GM12878 (cell line): ENCODE results near the gene NT5C. TPM values are rescaled to one million over a fixed set of nuclear protein-coding genes. Genes with fewer than 3 reads are reported as not detected.

Experiments used
- ATAC-seq: fragments of 200-7000 bp; cut with Tn5 transposase; 3 replicates; pipeline ENCODE4 v1.9.1; 2020; ENCODE audit warnings: mild to moderate bottlenecking, moderate library complexity
- BruUV-seq: library from RNA; stranded (reverse); fragments of 400-500 nt; replicated peaks from 2 replicates; lab custom pipeline; 2021; lab: Mats Ljungman, UMichigan
- CTCF ChIA-PET: fragments of 300-600 bp; sonication (Branson Sonifier 250); formaldehyde crosslinking; extraction: SDS; loops from one replicate; lab custom pipeline; 2021; ENCODE audit warnings: inconsistent platforms; lab: Yijun Ruan, JAX
- POLR2A ChIA-PET: fragments of 350-600 bp; formaldehyde crosslinking; extraction: SDS; loops from one replicate; lab custom pipeline; 2021; ENCODE audit warnings: inconsistent platforms; lab: Charles Lee
- RAD21 ChIA-PET: fragments of 300-600 bp; sonication (Branson Sonifier 250); formaldehyde crosslinking; loops from one replicate; lab custom pipeline; 2023; ENCODE audit warnings: antibody characterized with exemption; ENCODE audit not compliant: unreplicated experiment; lab: Charles Lee
- SMC1A ChIA-PET: fragments of 300-600 bp; sonication (Branson Sonifier 250); formaldehyde crosslinking; loops from one replicate; lab custom pipeline; 2023; ENCODE audit not compliant: unreplicated experiment, uncharacterized antibody; lab: Charles Lee
- DNase-seq: peaks from one replicate; pipeline ENCODE4 v3.0.0-alpha.2; 2011; ENCODE audit warnings: low read depth, low spot score
- FAIRE-seq: peaks from 3 replicates; lab custom pipeline; 2011; peaks lifted over from hg19 to GRCh38; lab: Jason Lieb, UNC
- H2AFZ ChIP-seq: 2 replicates; pipeline ENCODE4 v1.6.0; 2011; ENCODE audit warnings: low read depth, low read length, control low read depth; ENCODE audit not compliant: control insufficient read depth
- H3K27ac ChIP-seq: 2 replicates; pipeline ENCODE4 v1.5.1; 2011; ENCODE audit warnings: control low read depth; ENCODE audit not compliant: control insufficient read depth, insufficient read depth
- H3K27me3 ChIP-seq, 2 experiments: replicated peaks in 1 of 2; 2 replicates each; pipeline versions ENCODE4 v1.6.0 to v1.6.1; 2011; ENCODE audit warnings: low read length in 1 of 2; ENCODE audit not compliant: control insufficient read depth in 2 of 2, insufficient read depth in 2 of 2
- H3K36me3 ChIP-seq, 2 experiments: 2 replicates each; pipeline ENCODE4 v1.5.1; 2011; ENCODE audit warnings: low read length in 1 of 2; ENCODE audit not compliant: control insufficient read depth in 2 of 2, insufficient read depth in 2 of 2
- H3K4me1 ChIP-seq: 2 replicates; pipeline ENCODE4 v1.6.1; 2011; ENCODE audit warnings: mild to moderate bottlenecking, low read length, moderate library complexity, mixed read lengths; ENCODE audit not compliant: control insufficient read depth, insufficient read depth
- H3K4me2 ChIP-seq: 2 replicates; pipeline ENCODE4 v1.6.0; 2011; ENCODE audit warnings: control low read depth; ENCODE audit not compliant: control insufficient read depth, insufficient read depth
- H3K4me3 ChIP-seq: fragments of 200-600 bp; sonication (generic); 2 replicates; pipeline ENCODE4 v1.5.1; 2016
- H3K79me2 ChIP-seq: 2 replicates; pipeline ENCODE4 v1.6.0; 2011; ENCODE audit warnings: low read length; ENCODE audit not compliant: control insufficient read depth, insufficient read depth
- H3K9ac ChIP-seq: 2 replicates; pipeline ENCODE4 v1.8.0; 2011; ENCODE audit warnings: low read length, control low read depth, mixed read lengths; ENCODE audit not compliant: control insufficient read depth, insufficient read depth
- H3K9me3 ChIP-seq: replicated peaks from 3 replicates; pipeline ENCODE4 v1.5.1; 2011; ENCODE audit warnings: mild to moderate bottlenecking, low read length; ENCODE audit not compliant: control insufficient read depth, insufficient read depth
- H4K20me1 ChIP-seq: 2 replicates; pipeline ENCODE4 v1.6.0; 2011; ENCODE audit not compliant: control insufficient read depth, insufficient read depth
- MLLT1 ChIP-seq: fragments of 450-650 bp; IDR thresholded peaks from 2 replicates; pipeline ENCODE4 v1.6.1; 2016; ENCODE audit warnings: mild to moderate bottlenecking
- WRNIP1 ChIP-seq: IDR thresholded peaks from 2 replicates; pipeline ENCODE4 v1.6.1; 2011; ENCODE audit warnings: low read depth, low read length, improper control_type of control experiment, borderline replicate concordance
- ZNF384 ChIP-seq: IDR thresholded peaks from 2 replicates; pipeline ENCODE4 v1.6.1; 2012; ENCODE audit warnings: low read depth, mild to moderate bottlenecking, low read length, improper control_type of control experiment, borderline replicate concordance
- WGBS: methylation state at CpG from one replicate; pipeline ENCODE4 v1.1.6; 2016; ENCODE audit warnings: low lambda C conversion rate; ENCODE audit not compliant: insufficient replicate concordance, insufficient coverage; ENCODE audit errors: missing lambda C conversion rate; 5-methylcytosine and 5-hydroxymethylcytosine counted together
- in situ Hi-C: fragments of 300-500 bp; cut with MboI; formaldehyde crosslinking; loops from 9 replicates; pipeline ENCODE4 v1.14.3; 2018; ENCODE audit warnings: mixed read lengths
- intact Hi-C: fragments of 100-400 bp; cut with micrococcal nuclease; formaldehyde crosslinking; loops from one replicate; pipeline ENCODE4 v1.14.2; 2022; ENCODE audit not compliant: unreplicated experiment
- polyA plus RNA-seq, 11 experiments: library from polyadenylated mRNA; depleted of rRNA in 4 of 11; unstranded in 6 of 11; stranded (reverse) in 5 of 11; fragments of >200 nt; fragmentation: Nextera tagmentation in 4 of 11; fragmentation: Illumina TruSeq in 1 of 11; extraction: Ambion mirVana in 4 of 11; extraction: Trizol in 1 of 11; gene quantifications; 1 replicate in 1 of 11; 2 replicates in 10 of 11; pipeline versions ENCODE4 v1.2.1 to v1.2.3, GENCODE V29; 2011 to 2016; ENCODE audit warnings: inconsistent platforms in 2 of 11, missing spikeins in 2 of 11, low read depth in 1 of 11
- total RNA-seq, 4 experiments: library from RNA; depleted of rRNA in 3 of 4; stranded (reverse); fragments of >200 nt in 3 of 4; fragmentation: Illumina TruSeq in 1 of 4; extraction: Trizol in 1 of 4; gene quantifications; 2 replicates each; pipeline versions ENCODE4 v1.2.1 to v1.2.3, GENCODE V29; 2013 to 2021
- TF ChIP-seq, protein P1 (sequence below): fragments of 450-650 bp; IDR thresholded peaks from 2 replicates; pipeline ENCODE4 v1.6.1; 2016; ENCODE audit warnings: mild to moderate bottlenecking, moderate library complexity, borderline replicate concordance

Gene NT5C
- total and polyA plus RNA-seq, 10 of the 15 experiments (the other 5 are each of a cell fraction or from before 2014, with no cell fraction given) = 3.7 to 158 (median 63.9) TPM

DNA sequence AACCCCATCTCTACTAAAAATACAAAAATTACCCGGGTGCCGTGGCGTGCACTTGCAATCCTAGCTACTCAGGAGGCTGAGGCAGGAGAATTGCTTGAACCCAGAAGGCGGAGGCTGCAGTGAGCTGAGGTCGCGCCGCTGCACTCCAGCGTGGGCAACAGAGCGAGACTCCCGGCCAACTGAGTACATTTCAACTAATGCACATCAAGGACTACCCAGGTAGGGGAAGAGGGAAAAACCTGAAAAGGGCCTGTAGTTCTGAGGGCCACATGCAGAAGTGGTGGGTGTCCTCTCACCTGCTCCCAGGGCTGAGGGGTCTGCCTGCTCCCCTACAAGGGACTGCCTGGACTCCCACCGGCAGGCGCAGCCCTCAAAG, 44.4 kb downstream of the NT5C start:
- intact Hi-C loops = no loop called here
- ChIA-PET RAD21 (interaction anchor here (0.7 to 1.7 kb wide), 2 partner anchors 8 to 37 kb away, joined by 3 to 9 read pairs; no protein-coding TSS in a partner anchor), POLR2A (interaction anchor here (0.9 to 3.1 kb wide), 2 partner anchors 10 to 12 kb away, joined by 3 to 15 read pairs; no protein-coding TSS in a partner anchor), SMC1A (interaction anchor here (2.7 kb wide), 1 partner anchor 8 kb away, joined by 9 read pairs; no protein-coding TSS in a partner anchor), CTCF (interaction anchor here (0.6 to 3.1 kb wide), 2 partner anchors 27 kb away, joined by 3 to 12 read pairs; no protein-coding TSS in a partner anchor)
- H3K4me1 ChIP-seq = peaks cover 13% of the 10 kb centered on the region
- BruUV-seq = no TSS peak
- no peak for FAIRE-seq
- H3K27me3 ChIP-seq = no peaks in the 10 kb centered on the region
- peak overlapping the region; percentile 69 for H3K4me3 ChIP-seq
- in situ Hi-C loops = no loop called here
- peak overlapping the region; percentile 94 for H2AFZ ChIP-seq
- no peaks in the 10 kb centered on the region for H3K9me3 ChIP-seq
- H3K27ac ChIP-seq = peak overlapping the region; percentile 50; the same call in 1 of the 2 replicates
- 73% methylated on average over 12 of the region's 12 CpGs for WGBS
- ATAC-seq = peak; percentile 8; the same call in 2 of the 3 replicates
- H3K9ac ChIP-seq = peak overlapping the region; percentile 77
- TF ChIP-seq WRNIP1 = no peak
- TF ChIP-seq, protein P1, sequence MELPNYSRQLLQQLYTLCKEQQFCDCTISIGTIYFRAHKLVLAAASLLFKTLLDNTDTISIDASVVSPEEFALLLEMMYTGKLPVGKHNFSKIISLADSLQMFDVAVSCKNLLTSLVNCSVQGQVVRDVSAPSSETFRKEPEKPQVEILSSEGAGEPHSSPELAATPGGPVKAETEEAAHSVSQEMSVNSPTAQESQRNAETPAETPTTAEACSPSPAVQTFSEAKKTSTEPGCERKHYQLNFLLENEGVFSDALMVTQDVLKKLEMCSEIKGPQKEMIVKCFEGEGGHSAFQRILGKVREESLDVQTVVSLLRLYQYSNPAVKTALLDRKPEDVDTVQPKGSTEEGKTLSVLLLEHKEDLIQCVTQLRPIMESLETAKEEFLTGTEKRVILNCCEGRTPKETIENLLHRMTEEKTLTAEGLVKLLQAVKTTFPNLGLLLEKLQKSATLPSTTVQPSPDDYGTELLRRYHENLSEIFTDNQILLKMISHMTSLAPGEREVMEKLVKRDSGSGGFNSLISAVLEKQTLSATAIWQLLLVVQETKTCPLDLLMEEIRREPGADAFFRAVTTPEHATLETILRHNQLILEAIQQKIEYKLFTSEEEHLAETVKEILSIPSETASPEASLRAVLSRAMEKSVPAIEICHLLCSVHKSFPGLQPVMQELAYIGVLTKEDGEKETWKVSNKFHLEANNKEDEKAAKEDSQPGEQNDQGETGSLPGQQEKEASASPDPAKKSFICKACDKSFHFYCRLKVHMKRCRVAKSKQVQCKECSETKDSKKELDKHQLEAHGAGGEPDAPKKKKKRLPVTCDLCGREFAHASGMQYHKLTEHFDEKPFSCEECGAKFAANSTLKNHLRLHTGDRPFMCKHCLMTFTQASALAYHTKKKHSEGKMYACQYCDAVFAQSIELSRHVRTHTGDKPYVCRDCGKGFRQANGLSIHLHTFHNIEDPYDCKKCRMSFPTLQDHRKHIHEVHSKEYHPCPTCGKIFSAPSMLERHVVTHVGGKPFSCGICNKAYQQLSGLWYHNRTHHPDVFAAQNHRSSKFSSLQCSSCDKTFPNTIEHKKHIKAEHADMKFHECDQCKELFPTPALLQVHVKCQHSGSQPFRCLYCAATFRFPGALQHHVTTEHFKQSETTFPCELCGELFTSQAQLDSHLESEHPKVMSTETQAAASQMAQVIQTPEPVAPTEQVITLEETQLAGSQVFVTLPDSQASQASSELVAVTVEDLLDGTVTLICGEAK = 0 out of 2 replicates have a peak, but pooled peaks have one; percentile 22
- no peak for TF ChIP-seq ZNF384
- TF ChIP-seq MLLT1 = 0 out of 2 replicates have a peak, but pooled peaks have one; percentile 22
- H3K4me2 ChIP-seq = peak overlapping the region; percentile 98
- no peak for DNase-seq
- H3K79me2 ChIP-seq = no peaks in the 10 kb centered on the region
- no peaks in the 10 kb centered on the region for H3K36me3 ChIP-seq
- no peaks in the 10 kb centered on the region for H4K20me1 ChIP-seq
